ENCODE measurements around the gene GPR84. TPM values are rescaled to one million over a fixed set of nuclear protein-coding genes. Genes with fewer than 3 reads are reported as not detected.

The GPR84 gene
- total and polyA plus RNA-seq, 7 experiments from 2014 or later: 1.2 to 13.1 (median 3.9) TPM; not detected in 4

DNA sequence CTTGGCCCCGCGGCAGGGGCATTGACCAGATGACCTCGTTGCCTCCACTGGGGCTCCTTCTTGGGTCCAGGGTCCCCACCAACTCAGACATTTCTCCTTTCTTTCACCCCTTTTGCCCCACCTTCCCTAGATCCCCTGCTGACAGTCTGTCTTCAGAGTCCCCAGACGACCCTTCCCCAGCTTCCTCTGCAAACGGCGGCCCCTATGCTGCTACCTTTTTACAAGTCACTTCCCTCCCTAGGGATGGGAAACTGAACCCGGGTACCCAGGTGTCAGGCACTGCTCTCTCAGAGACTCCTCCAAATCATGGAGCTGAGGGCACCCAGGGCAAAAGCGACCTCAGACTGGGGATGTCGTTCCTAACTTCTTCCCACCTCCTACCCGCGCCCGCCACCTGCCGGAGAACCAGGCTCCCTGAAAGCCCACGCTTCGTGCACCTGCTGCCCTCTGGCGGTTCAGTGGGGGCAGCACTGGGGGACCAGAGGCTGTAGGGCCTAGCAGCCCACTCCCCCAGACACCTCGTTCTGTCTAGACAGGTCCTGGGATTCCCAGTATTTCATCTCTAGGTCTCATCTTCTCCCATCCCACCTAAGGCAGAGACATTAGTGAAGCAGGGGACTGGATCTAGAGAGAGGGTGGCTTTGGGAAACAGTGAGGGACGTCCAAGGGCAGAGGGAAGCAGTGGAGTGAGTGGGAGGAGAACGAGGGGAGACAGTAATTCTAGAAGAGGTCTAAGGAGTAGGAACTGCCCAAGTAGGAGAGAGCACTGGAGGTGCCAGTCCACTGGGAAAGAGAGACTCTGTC is 15.3 kb upstream of the GPR84 start:
- Mint-ChIP-seq H3K9me3 (peaks cover 0 to 1% (median 0%) of the 10 kb centered on the region in 11 donors), H3K27ac (peak overlapping the region in 3 of 9 donors; percentile 0 to 46 (median 38)), H3K36me3 (no peaks in the 10 kb centered on the region), H3K4me1 (peaks cover 6 to 19% (median 6%) of the 10 kb centered on the region in 7 donors), H3K27me3 (peaks cover 0 to 5% (median 0%) of the 10 kb centered on the region in 5 donors), H3K4me3 (peak overlapping the region; percentile 43 to 79 (median 59))
- ATAC-seq: peak; percentile 87
- POLR2A ChIA-PET: interaction anchor here (0.7 to 3.0 kb wide), 3 partner anchors 9 to 99 kb away, joined by 3 to 12 read pairs (median 3); partner anchors contain the start of genes CBX5 and HNRNPA1
- Histone ChIP-seq H3K27me3 (ENCODE audit: control insufficient read depth in 2 of 2, insufficient read depth in 2 of 2, low read length in 2 of 2) (no peaks in the 10 kb centered on the region), H3K4me3 (ENCODE audit: low read length) (no peak overlapping the region), H3K27ac (ENCODE audit: low read depth, low read length) (no peak overlapping the region), H3K36me3 (ENCODE audit: control insufficient read depth in 2 of 3, insufficient read depth in 3 of 3, low read length in 3 of 3) (no peaks in the 10 kb centered on the region), H3K4me1 (ENCODE audit: control insufficient read depth in 2 of 2, insufficient read depth in 2 of 2, low read length in 2 of 2) (peaks cover 0 to 3% of the 10 kb centered on the region in 2 donors), H3K9me3 (ENCODE audit: control insufficient read depth in 2 of 3, low read length in 3 of 3) (no peaks in the 10 kb centered on the region)
- intact Hi-C loops (cut with micrococcal nuclease): loop anchor here (1.0 to 10.0 kb wide), 6 partner anchors 11 to 375 kb away; partner anchors contain the start of genes HOXC8 (in 1 of the 2) and HOXC9 (in 1 of the 2)
- CTCF ChIA-PET: interaction anchor here (0.7 to 5.5 kb wide), 31 partner anchors 8 to 161 kb away, joined by 3 to 31 read pairs (median 4); no protein-coding TSS in a partner anchor
- DNase-seq: peak; percentile 73 to 93 (median 84)

- ChIA-PET CTCF (interaction anchor here (0.6 to 5.5 kb wide), 29 partner anchors 8 to 160 kb away, joined by 3 to 31 read pairs (median 4); no protein-coding TSS in a partner anchor), POLR2A (interaction anchor here (0.7 to 3.0 kb wide), 3 partner anchors 9 to 99 kb away, joined by 3 to 12 read pairs (median 3); partner anchors contain the start of genes CBX5 and HNRNPA1)
- Mint-ChIP-seq H3K27me3 (peaks cover 0 to 5% (median 0%) of the 10 kb centered on the region in 5 donors), H3K9me3 (no peaks in the 10 kb centered on the region), H3K4me3 (peak overlapping the region in 6 of 10 donors; percentile 21 to 79 (median 67)), H3K4me1 (peaks cover 6 to 19% (median 6%) of the 10 kb centered on the region in 7 donors), H3K27ac (peak overlapping the region in 1 of 9 donors; percentile 30), H3K36me3 (no peaks in the 10 kb centered on the region)
- no peak overlapping the region for H3K4me3 ChIP-seq (ENCODE audit: low read length)
- intact Hi-C loops (cut with micrococcal nuclease): loop anchor here (1.0 to 10.0 kb wide), 6 partner anchors 11 to 374 kb away; partner anchors contain the start of genes HOXC8 (in 1 of the 2) and HOXC9 (in 1 of the 2)
- no peaks in the 10 kb centered on the region for H3K27me3 ChIP-seq (ENCODE audit: control insufficient read depth in 2 of 2, insufficient read depth in 2 of 2, low read length in 2 of 2)
- peaks cover 0 to 3% of the 10 kb centered on the region in 2 donors for H3K4me1 ChIP-seq (ENCODE audit: control insufficient read depth in 2 of 2, insufficient read depth in 2 of 2, low read length in 2 of 2)
- peak in 1 of 9 donors; percentile 59 for DNase-seq
- no peak for ATAC-seq
- H3K9me3 ChIP-seq (ENCODE audit: control insufficient read depth in 2 of 3, low read length in 3 of 3): no peaks in the 10 kb centered on the region
- H3K27ac ChIP-seq (ENCODE audit: low read depth, low read length): no peak overlapping the region
- no peaks in the 10 kb centered on the region for H3K36me3 ChIP-seq (ENCODE audit: control insufficient read depth in 2 of 3, insufficient read depth in 3 of 3, low read length in 3 of 3)
These were observed 14.6 kb upstream of the GPR84 start for GRCh38 chr12:54378796-54379397.

- Mint-ChIP-seq H3K4me1 (peaks cover 6 to 23% (median 6%) of the 10 kb centered on the region in 7 donors), H3K27ac (no peak overlapping the region), H3K4me3 (peak overlapping the region in 2 of 10 donors; percentile 51 to 70), H3K9me3 (no peaks in the 10 kb centered on the region), H3K36me3 (no peaks in the 10 kb centered on the region), H3K27me3 (peaks cover 0 to 5% (median 0%) of the 10 kb centered on the region in 5 donors)
- ATAC-seq (no peak), DNase-seq (no peak)
- intact Hi-C loops (cut with micrococcal nuclease): loop anchor here in 1 of 2 donors (10.0 kb wide), 1 partner anchor 373 kb away; the partner anchor contains the start of genes HOXC8 and HOXC9
- Histone ChIP-seq H3K36me3 (ENCODE audit: control insufficient read depth in 2 of 3, insufficient read depth in 3 of 3, low read length in 3 of 3) (no peaks in the 10 kb centered on the region), H3K4me3 (ENCODE audit: low read length) (no peak overlapping the region), H3K4me1 (ENCODE audit: control insufficient read depth in 2 of 2, insufficient read depth in 2 of 2, low read length in 2 of 2) (peaks cover 0 to 3% of the 10 kb centered on the region in 2 donors), H3K9me3 (ENCODE audit: control insufficient read depth in 2 of 3, low read length in 3 of 3) (no peaks in the 10 kb centered on the region), H3K27me3 (ENCODE audit: control insufficient read depth in 2 of 2, insufficient read depth in 2 of 2, low read length in 2 of 2) (no peaks in the 10 kb centered on the region), H3K27ac (ENCODE audit: low read depth, low read length) (no peak overlapping the region)
- ChIA-PET CTCF (interaction anchor here (0.6 to 5.5 kb wide), 5 partner anchors 9 to 150 kb away, joined by 3 to 31 read pairs (median 4); no protein-coding TSS in a partner anchor), POLR2A (interaction anchor here (3.0 kb wide), 1 partner anchor 98 kb away, joined by 12 read pairs; the partner anchor contains the start of genes CBX5 and HNRNPA1)
These were observed 13.7 kb upstream of the GPR84 start for GRCh38 chr12:54377797-54378515.

- H3K4me3 ChIP-seq (ENCODE audit: low read length): no peak overlapping the region
- no peaks in the 10 kb centered on the region for H3K9me3 Mint-ChIP-seq
- peak overlapping the region in 1 of 9 donors; percentile 22 for H3K27ac Mint-ChIP-seq
- POLR2A ChIA-PET: no interaction called here
- no peaks in the 10 kb centered on the region for H3K36me3 ChIP-seq (ENCODE audit: control insufficient read depth in 2 of 3, insufficient read depth in 3 of 3, low read length in 3 of 3)
- no peaks in the 10 kb centered on the region for H3K9me3 ChIP-seq (ENCODE audit: control insufficient read depth in 2 of 3, low read length in 3 of 3)
- peaks cover 8 to 29% (median 11%) of the 10 kb centered on the region in 7 donors for H3K4me1 Mint-ChIP-seq
- intact Hi-C loops (cut with micrococcal nuclease): loop anchor here in 1 of 2 donors (10.0 kb wide), 1 partner anchor 372 kb away; the partner anchor contains the start of genes HOXC8 and HOXC9
- no peak for DNase-seq
- H3K4me3 Mint-ChIP-seq: peak overlapping the region in 1 of 10 donors; percentile 10
- no peaks in the 10 kb centered on the region for H3K27me3 ChIP-seq (ENCODE audit: control insufficient read depth in 2 of 2, insufficient read depth in 2 of 2, low read length in 2 of 2)
- peaks cover 1 to 3% of the 10 kb centered on the region in 2 donors for H3K4me1 ChIP-seq (ENCODE audit: control insufficient read depth in 2 of 2, insufficient read depth in 2 of 2, low read length in 2 of 2)
- ATAC-seq: no peak
- no peak overlapping the region for H3K27ac ChIP-seq (ENCODE audit: low read depth, low read length)
- peaks cover 0 to 5% (median 0%) of the 10 kb centered on the region in 5 donors for H3K27me3 Mint-ChIP-seq
- CTCF ChIA-PET: no interaction called here
- no peaks in the 10 kb centered on the region for H3K36me3 Mint-ChIP-seq
These were observed 12.7 kb upstream of the GPR84 start for GRCh38 chr12:54377007-54377406.

DNA sequence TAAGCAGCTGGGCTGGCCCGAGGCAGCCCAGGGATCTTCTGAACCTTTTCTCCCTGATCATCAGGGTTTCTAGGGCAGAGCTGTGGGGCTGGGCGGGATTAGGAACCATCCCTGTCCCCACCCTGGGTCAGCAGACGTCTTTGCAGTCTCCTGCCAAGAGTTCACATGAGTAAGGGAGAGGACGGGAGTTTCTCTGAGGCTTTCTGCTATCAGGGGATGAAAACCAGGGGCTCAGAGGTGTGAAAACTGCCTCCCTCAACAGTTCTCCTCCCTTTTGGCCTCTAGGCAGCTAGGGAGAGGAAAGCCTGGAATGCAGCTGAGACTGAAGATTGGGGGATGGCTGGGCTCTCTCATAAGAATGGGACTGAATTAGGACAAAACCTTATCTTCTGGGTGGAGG is 12.3 kb upstream of the GPR84 start:
- Mint-ChIP-seq H3K27me3 (peaks cover 0 to 5% (median 0%) of the 10 kb centered on the region in 5 donors), H3K36me3 (no peaks in the 10 kb centered on the region), H3K27ac (peak overlapping the region in 2 of 9 donors; percentile 22 to 30), H3K9me3 (no peaks in the 10 kb centered on the region), H3K4me3 (no peak overlapping the region), H3K4me1 (peaks cover 12 to 33% (median 15%) of the 10 kb centered on the region in 7 donors)
- ATAC-seq: no peak
- POLR2A ChIA-PET: no interaction called here
- no peak overlapping the region for H3K4me3 ChIP-seq (ENCODE audit: low read length)
- no peak for DNase-seq
- no peaks in the 10 kb centered on the region for H3K9me3 ChIP-seq (ENCODE audit: control insufficient read depth in 2 of 3, low read length in 3 of 3)
- peaks cover 3 to 5% of the 10 kb centered on the region in 2 donors for H3K4me1 ChIP-seq (ENCODE audit: control insufficient read depth in 2 of 2, insufficient read depth in 2 of 2, low read length in 2 of 2)
- H3K27ac ChIP-seq (ENCODE audit: low read depth, low read length): no peak overlapping the region
- H3K27me3 ChIP-seq (ENCODE audit: control insufficient read depth in 2 of 2, insufficient read depth in 2 of 2, low read length in 2 of 2): no peaks in the 10 kb centered on the region
- no peaks in the 10 kb centered on the region for H3K36me3 ChIP-seq (ENCODE audit: control insufficient read depth in 2 of 3, insufficient read depth in 3 of 3, low read length in 3 of 3)
- intact Hi-C loops (cut with micrococcal nuclease): loop anchor here in 1 of 2 donors (10.0 kb wide), 1 partner anchor 372 kb away; the partner anchor contains the start of genes HOXC8 and HOXC9
- CTCF ChIA-PET: no interaction called here
